CD4-positive, alpha-beta T cell (primary cell): ENCODE data around the gene KLRB1. TPM values are rescaled to one million over a fixed set of nuclear protein-coding genes. Genes with fewer than 3 reads are reported as not detected.
A peak's percentile ranks its signal among the peaks of the same experiment; 100 is the strongest.
"Not testable (repeated sequence)": the region's sequence is repeated elsewhere in the genome, so short reads cannot be mapped to it uniquely, and the experiment has no call there.

Experiments
- ATAC-seq: fragments of 200-7000 bp; cut with Tn5 transposase; one replicate; pipeline ENCODE4 v1.10.0; 2022; ENCODE audit warnings: mild to moderate bottlenecking; ENCODE audit not compliant: poor library complexity
- CTCF ChIA-PET: fragments of 350-600 bp; sonication (Branson Sonifier 250); formaldehyde crosslinking; loops from one replicate; lab custom pipeline; 2021; ENCODE audit warnings: antibody characterized with exemption, inconsistent platforms; lab: Charles Lee
- POLR2A ChIA-PET: fragments of 350-600 bp; sonication (Branson Sonifier 250); formaldehyde crosslinking; loops from one replicate; lab custom pipeline; 2021; ENCODE audit warnings: antibody characterized with exemption, inconsistent platforms; lab: Charles Lee
- DNase-seq, 14 experiments: peaks; one replicate each; pipeline ENCODE4 v3.0.0-alpha.2; 2013 to 2020; ENCODE audit warnings: mixed read lengths in 2 of 14
- H3K27ac ChIP-seq, 2 donors: one replicate each; pipeline versions ENCODE4 v1.5.1 to v1.7.0; 2013; ENCODE audit warnings: low read length in 2 of 2, low read depth in 1 of 2, mild to moderate bottlenecking in 1 of 2
- H3K27me3 ChIP-seq, 2 experiments: 1 replicate in 1 of 2; 2 replicates in 1 of 2; pipeline versions ENCODE4 v1.6.1 to v1.7.0; 2013; ENCODE audit warnings: low read length in 2 of 2, control low read depth in 1 of 2, mild to moderate bottlenecking in 1 of 2, moderate library complexity in 1 of 2; ENCODE audit not compliant: insufficient read depth in 2 of 2, control insufficient read depth in 1 of 2
- H3K36me3 ChIP-seq: one replicate; pipeline ENCODE4 v1.6.1; 2013; ENCODE audit warnings: low read length, control low read depth; ENCODE audit not compliant: insufficient read depth
- H3K4me1 ChIP-seq: one replicate; pipeline ENCODE4 v1.6.1; 2013; ENCODE audit warnings: low read length, control low read depth; ENCODE audit not compliant: insufficient read depth
- H3K4me3 ChIP-seq: one replicate; pipeline ENCODE4 v1.5.1; 2013; ENCODE audit warnings: mild to moderate bottlenecking, low read length, moderate library complexity
- H3K9me3 ChIP-seq, 2 experiments: 1 replicate in 1 of 2; 2 replicates in 1 of 2; pipeline versions ENCODE4 v1.6.1 to v1.7.0; 2013; ENCODE audit warnings: low read length in 2 of 2, mild to moderate bottlenecking in 2 of 2, control low read depth in 1 of 2, moderate library complexity in 1 of 2; ENCODE audit not compliant: control insufficient read depth in 1 of 2, insufficient read depth in 1 of 2
- H3K27ac Mint-ChIP-seq: one replicate; pipeline ENCODE4 v1.8.0; 2020; ENCODE audit warnings: mixed read lengths
- H3K27me3 Mint-ChIP-seq: one replicate; pipeline ENCODE4 v1.8.0; 2021; ENCODE audit warnings: mixed read lengths
- H3K36me3 Mint-ChIP-seq: one replicate; pipeline ENCODE4 v1.8.0; 2021; ENCODE audit warnings: low read depth, mixed read lengths
- H3K4me1 Mint-ChIP-seq: one replicate; pipeline ENCODE4 v1.8.0; 2021; ENCODE audit warnings: low read depth, mixed read lengths
- H3K4me3 Mint-ChIP-seq: one replicate; pipeline ENCODE4 v1.8.0; 2020; ENCODE audit warnings: mild to moderate bottlenecking, mixed read lengths
- H3K9me3 Mint-ChIP-seq: one replicate; pipeline ENCODE4 v1.8.0; 2020; ENCODE audit warnings: mixed read lengths
- intact Hi-C, 2 experiments: fragments of 100-400 bp; cut with DNase I in 1 of 2; cut with micrococcal nuclease in 1 of 2; formaldehyde crosslinking; loops; one replicate each; pipeline versions ENCODE4 v1.15.1 to v1.9.0; 2023 to 2025; cut with DNase I, micrococcal nuclease
- total RNA-seq, 174 experiments: library from RNA in 2 of 174; stranded (reverse) in 2 of 174; gene quantifications; one replicate each; pipeline ENCODE4 v1.2.3 and lab custom pipeline; 2021 to 2026
- TF ChIP-seq, protein P1 (sequence below): fragments of 200-600 bp; IDR thresholded peaks from one replicate; pipeline ENCODE4 v1.8.0; 2022; ENCODE audit warnings: antibody characterized with exemption, mild to moderate bottlenecking

Gene KLRB1
- total RNA-seq, 2 experiments from 2014 or later = 54.8 to 56.2 TPM

DNA sequence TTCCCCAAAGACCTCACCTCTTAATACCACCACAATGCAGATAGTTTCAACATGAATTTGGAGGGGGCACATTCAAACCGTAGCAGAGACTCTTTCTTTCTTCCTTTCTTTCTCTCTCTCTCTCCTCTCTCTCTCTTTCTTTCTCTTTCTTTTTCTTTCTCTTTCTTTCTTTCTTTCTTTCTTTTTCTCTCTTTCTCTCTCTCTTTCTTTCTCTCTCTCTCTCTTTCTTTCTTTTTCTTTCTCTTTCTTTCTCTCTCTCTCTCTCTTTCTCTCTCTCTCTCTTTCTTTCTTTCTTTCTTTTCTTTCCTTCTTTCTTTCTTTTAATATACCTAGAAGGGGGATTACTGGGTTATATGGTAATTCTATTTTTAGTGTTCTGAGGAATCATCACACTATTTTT lies 11.2 kb upstream of the KLRB1 start:
- H3K36me3 ChIP-seq, POLR2A ChIA-PET, ATAC-seq, H3K4me3 Mint-ChIP-seq, H3K4me3 ChIP-seq, intact Hi-C loops, H3K9me3 ChIP-seq, DNase-seq, H3K27me3 ChIP-seq, H3K27me3 Mint-ChIP-seq, CTCF ChIA-PET, H3K27ac ChIP-seq, H3K9me3 Mint-ChIP-seq: not testable (repeated sequence)
- peaks cover 27% of the 10 kb centered on the region for H3K36me3 Mint-ChIP-seq
- H3K4me1 ChIP-seq = peaks cover 16% of the 10 kb centered on the region
- TF ChIP-seq, protein P1, sequence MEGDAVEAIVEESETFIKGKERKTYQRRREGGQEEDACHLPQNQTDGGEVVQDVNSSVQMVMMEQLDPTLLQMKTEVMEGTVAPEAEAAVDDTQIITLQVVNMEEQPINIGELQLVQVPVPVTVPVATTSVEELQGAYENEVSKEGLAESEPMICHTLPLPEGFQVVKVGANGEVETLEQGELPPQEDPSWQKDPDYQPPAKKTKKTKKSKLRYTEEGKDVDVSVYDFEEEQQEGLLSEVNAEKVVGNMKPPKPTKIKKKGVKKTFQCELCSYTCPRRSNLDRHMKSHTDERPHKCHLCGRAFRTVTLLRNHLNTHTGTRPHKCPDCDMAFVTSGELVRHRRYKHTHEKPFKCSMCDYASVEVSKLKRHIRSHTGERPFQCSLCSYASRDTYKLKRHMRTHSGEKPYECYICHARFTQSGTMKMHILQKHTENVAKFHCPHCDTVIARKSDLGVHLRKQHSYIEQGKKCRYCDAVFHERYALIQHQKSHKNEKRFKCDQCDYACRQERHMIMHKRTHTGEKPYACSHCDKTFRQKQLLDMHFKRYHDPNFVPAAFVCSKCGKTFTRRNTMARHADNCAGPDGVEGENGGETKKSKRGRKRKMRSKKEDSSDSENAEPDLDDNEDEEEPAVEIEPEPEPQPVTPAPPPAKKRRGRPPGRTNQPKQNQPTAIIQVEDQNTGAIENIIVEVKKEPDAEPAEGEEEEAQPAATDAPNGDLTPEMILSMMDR = peak; percentile 28
- H3K27ac Mint-ChIP-seq = peak overlapping the region; percentile 63
- H3K4me1 Mint-ChIP-seq = peaks cover 59% of the 10 kb centered on the region

DNA sequence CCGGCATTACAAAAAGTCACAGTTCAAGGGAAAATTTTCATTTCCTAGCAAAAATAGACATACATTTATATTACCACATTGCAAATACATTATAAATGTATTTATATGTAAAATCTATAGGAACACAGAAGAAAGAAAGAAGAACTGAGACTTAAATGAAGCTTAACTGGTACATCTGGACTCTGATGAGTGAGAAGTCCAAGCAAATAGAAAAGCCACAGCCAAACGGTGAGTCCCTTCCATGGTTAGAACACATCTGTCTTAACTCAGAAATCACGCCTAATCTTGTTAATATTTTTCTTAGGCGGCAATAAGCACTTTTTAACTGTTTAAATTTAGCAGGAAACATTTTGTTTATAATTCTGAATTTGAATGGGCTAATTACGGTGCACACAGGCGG lies 9.4 kb upstream of the KLRB1 start:
- H3K27me3 ChIP-seq = no peaks in the 10 kb centered on the region
- ATAC-seq (no peak), DNase-seq (no peak)
- TF ChIP-seq, protein P1 = no peak
- no peak overlapping the region for H3K4me3 ChIP-seq
- H3K9me3 Mint-ChIP-seq = peaks cover 3% of the 10 kb centered on the region
- H3K4me1 Mint-ChIP-seq = peaks cover 75% of the 10 kb centered on the region
- no peaks in the 10 kb centered on the region for H3K36me3 ChIP-seq
- no peaks in the 10 kb centered on the region for H3K27me3 Mint-ChIP-seq
- H3K4me1 ChIP-seq = peaks cover 16% of the 10 kb centered on the region
- no peaks in the 10 kb centered on the region for H3K9me3 ChIP-seq
- POLR2A ChIA-PET = no interaction called here
- H3K27ac Mint-ChIP-seq = peak overlapping the region; percentile 97
- intact Hi-C loops = no loop called here
- no peak overlapping the region for H3K4me3 Mint-ChIP-seq
- H3K27ac ChIP-seq = peak overlapping the region; percentile 13 to 89
- peaks cover 11% of the 10 kb centered on the region for H3K36me3 Mint-ChIP-seq
- CTCF ChIA-PET = interaction anchor here (0.7 kb wide), 1 partner anchor 14 kb away, joined by 3 read pairs; no protein-coding TSS in a partner anchor

DNA sequence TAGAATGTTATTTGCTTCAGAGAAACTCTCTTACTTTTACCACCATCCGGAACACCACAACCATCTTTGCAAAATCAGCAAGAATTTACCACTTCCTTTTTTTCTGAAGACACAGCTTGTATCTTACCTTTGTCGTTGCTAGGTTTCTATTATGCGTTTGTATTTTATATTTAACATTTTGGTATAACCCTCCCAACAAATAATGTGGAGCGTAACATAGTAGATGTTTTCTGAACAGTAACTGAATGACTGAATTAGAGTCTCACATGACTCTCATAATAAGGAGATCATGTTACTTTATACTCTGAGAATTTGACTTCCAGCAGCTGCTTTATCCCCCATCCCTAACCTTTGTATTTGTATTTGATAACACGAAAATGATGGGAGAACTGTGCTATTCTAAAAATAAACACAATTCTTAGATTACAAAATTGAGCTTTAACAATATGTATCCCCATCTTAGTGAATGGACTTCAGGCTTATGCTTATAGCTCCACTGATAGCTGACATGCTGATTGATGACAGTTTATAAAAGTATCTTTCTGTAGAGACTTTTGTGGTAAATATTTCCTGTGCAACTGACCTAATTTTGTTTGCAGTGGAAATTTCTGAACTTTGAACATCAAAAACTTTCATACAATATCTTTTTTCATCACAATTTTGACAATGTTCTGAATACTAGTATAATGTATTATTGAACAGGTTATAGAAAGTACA lies 7.9 kb upstream of the KLRB1 start:
- Mint-ChIP-seq H3K36me3 (peaks cover 8% of the 10 kb centered on the region), H3K27me3 (no peaks in the 10 kb centered on the region), H3K9me3 (peaks cover 3% of the 10 kb centered on the region), H3K4me3 (peak overlapping the region; percentile 69), H3K27ac (peak overlapping the region; percentile 97), H3K4me1 (peaks cover 90% of the 10 kb centered on the region)
- ATAC-seq (peak; percentile 94), DNase-seq (peak in 3 of 14 experiments; percentile 69 to 86 (median 72))
- Histone ChIP-seq H3K9me3 (peaks cover 0 to 5% of the 10 kb centered on the region in 2 experiments), H3K4me3 (peak overlapping the region; percentile 39), H3K27ac (peak overlapping the region; percentile 43 to 89), H3K4me1 (peaks cover 24% of the 10 kb centered on the region), H3K36me3 (no peaks in the 10 kb centered on the region), H3K27me3 (no peaks in the 10 kb centered on the region)
- TF ChIP-seq, protein P1 = no peak
- ChIA-PET CTCF (interaction anchor here (1.1 to 1.5 kb wide), 4 partner anchors 12 to 135 kb away, joined by 3 to 7 read pairs (median 4); no protein-coding TSS in a partner anchor), POLR2A (interaction anchor here (0.7 to 2.8 kb wide), 12 partner anchors 12 to 666 kb away, joined by 3 to 45 read pairs (median 6); partner anchors contain the start of genes CD69, CLEC2D and M6PR)
- intact Hi-C loops = no loop called here

DNA sequence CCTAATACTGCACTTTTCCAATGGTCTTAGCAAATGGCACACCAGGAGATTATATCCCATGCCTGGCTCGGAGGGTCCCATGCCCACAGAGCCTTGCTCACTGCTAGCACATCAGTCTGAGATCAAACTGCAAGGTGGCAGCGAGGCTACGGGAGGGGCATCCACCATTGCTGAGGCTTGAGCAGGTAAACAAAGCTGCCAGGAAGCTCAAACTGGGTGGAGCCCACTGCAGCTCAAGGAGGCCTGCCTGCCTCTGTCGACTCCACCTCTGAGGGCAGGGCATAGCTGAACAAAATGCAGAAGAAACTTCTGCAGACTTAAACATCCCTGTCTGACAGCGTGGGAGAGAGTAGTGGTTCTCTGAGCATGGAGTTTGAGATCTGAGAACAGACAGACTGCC lies 2.9 kb upstream of the KLRB1 start:
- DNase-seq = peak in 5 of 14 experiments; percentile 7 to 26 (median 16)
- H3K4me3 Mint-ChIP-seq, CTCF ChIA-PET: not testable (repeated sequence)

More for the DNA sequence above, 2.9 kb upstream of the KLRB1 start:
- Histone ChIP-seq H3K4me1 (peaks cover 13% of the 10 kb centered on the region), H3K9me3 (peaks cover 0 to 10% of the 10 kb centered on the region in 2 experiments)
- H3K27me3 ChIP-seq, H3K9me3 Mint-ChIP-seq, H3K27ac ChIP-seq, H3K36me3 ChIP-seq, H3K4me3 ChIP-seq, intact Hi-C loops, H3K27me3 Mint-ChIP-seq, ATAC-seq: not testable (repeated sequence)
- H3K27ac Mint-ChIP-seq = peak overlapping the region; percentile 9
- peaks cover 76% of the 10 kb centered on the region for H3K4me1 Mint-ChIP-seq
- H3K36me3 Mint-ChIP-seq = peaks cover 19% of the 10 kb centered on the region
- POLR2A ChIA-PET = interaction anchor here (0.9 kb wide), 1 partner anchor 37 kb away, joined by 5 read pairs; no protein-coding TSS in a partner anchor
